Fibroblast of villous mesenchyme (primary cell): ENCODE measurements around the gene SFPQ. TPM values are rescaled to one million over a fixed set of nuclear protein-coding genes. Genes with fewer than 3 reads are reported as not detected.
"Not testable (repeated sequence)": the region's sequence is repeated elsewhere in the genome, so short reads cannot be mapped to it uniquely, and the experiment has no call there.

Experiments
- DNase-seq: peaks from one replicate; pipeline ENCODE4 v3.0.0-alpha.2; 2010; ENCODE audit warnings: low read depth
- H3K4me3 ChIP-seq: 2 replicates; pipeline ENCODE4 v1.5.1; 2011; ENCODE audit warnings: low read depth, mild to moderate bottlenecking, low read length
- CTCF ChIP-seq: IDR thresholded peaks from 2 replicates; pipeline ENCODE4 v1.5.1; 2012; ENCODE audit warnings: low read depth, mild to moderate bottlenecking, low read length; ENCODE audit not compliant: insufficient read depth
- total RNA-seq: library from RNA; depleted of rRNA; stranded (reverse); fragments of >200 nt; gene quantifications from 2 replicates; pipeline ENCODE4 v1.2.3, GENCODE V29; 2012

Gene SFPQ
- total RNA-seq, 1 donor = 235 TPM

GRCh38 chr1:35173909-35174540 is 18.9 kb downstream of the SFPQ start:
- no peak overlapping the region for H3K4me3 ChIP-seq
- DNase-seq = no peak
- no peak for TF ChIP-seq CTCF

GRCh38 chr1:35173491-35173890 is 19.5 kb downstream of the SFPQ start:
- TF ChIP-seq CTCF = no peak
- no peak overlapping the region for H3K4me3 ChIP-seq
- no peak for DNase-seq

GRCh38 chr1:35172022-35172421 is 20.9 kb downstream of the SFPQ start:
- DNase-seq = no peak
- TF ChIP-seq CTCF = no peak
- H3K4me3 ChIP-seq = no peak overlapping the region

- H3K4me3 ChIP-seq = no peak overlapping the region
- DNase-seq = no peak
- TF ChIP-seq CTCF = no peak
Observed at GRCh38 chr1:35171579-35171978, 21.4 kb downstream of the SFPQ start.

GRCh38 chr1:35164893-35165292 is 28.1 kb downstream of the SFPQ start:
- no peak for TF ChIP-seq CTCF

GRCh38 chr1:35151220-35151619 is 41.7 kb downstream of the SFPQ start:
- no peak for DNase-seq
- TF ChIP-seq CTCF = no peak
- no peak overlapping the region for H3K4me3 ChIP-seq

More at GRCh38 chr1:35164893-35165292, 28.1 kb downstream of the SFPQ start:
- DNase-seq = no peak
- H3K4me3 ChIP-seq = no peak overlapping the region

- DNase-seq, H3K4me3 ChIP-seq: not testable (repeated sequence)
Observed at GRCh38 chr1:35145892-35146549, 46.9 kb downstream of the SFPQ start.
